GM18951 (cell line): ENCODE data around the gene BRINP1.

ENCODE experiments used
- POLR2A ChIP-seq: IDR thresholded peaks from 4 replicates; pipeline ENCODE4 v1.6.1; 2011; ENCODE audit warnings: mild to moderate bottlenecking; ENCODE audit not compliant: insufficient read length, insufficient read depth; ENCODE audit errors: extremely low read depth
- in situ Hi-C: fragments of 300-500 bp; cut with MboI; formaldehyde crosslinking; loops from one replicate; pipeline ENCODE4 v1.12.0; 2022; ENCODE audit warnings: low sequenced_read_pairs, mixed read lengths, inconsistent platforms; ENCODE audit not compliant: unreplicated experiment

The BRINP1 gene

DNA sequence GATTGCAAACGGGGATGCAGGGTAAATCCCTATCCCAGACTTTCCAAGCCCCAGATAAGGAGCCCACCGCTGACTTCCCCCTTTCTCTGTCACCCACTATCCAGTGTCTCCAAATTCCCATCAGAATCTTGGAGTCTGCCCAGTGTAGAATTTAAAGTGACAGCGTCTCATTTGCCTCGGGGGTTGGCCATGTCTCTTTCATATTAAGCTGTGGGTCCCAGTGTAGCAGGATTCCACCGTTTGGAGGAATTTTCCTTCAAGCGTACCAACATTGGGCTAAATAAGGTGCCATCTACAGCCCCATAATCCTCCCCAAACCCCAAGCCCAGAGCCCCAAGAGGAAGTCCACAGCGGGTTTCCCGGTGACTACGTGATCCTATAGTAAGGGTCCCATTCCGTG, 1.1 kb downstream of the BRINP1 start:
- in situ Hi-C loops = no loop called here
- no peak for TF ChIP-seq POLR2A

DNA sequence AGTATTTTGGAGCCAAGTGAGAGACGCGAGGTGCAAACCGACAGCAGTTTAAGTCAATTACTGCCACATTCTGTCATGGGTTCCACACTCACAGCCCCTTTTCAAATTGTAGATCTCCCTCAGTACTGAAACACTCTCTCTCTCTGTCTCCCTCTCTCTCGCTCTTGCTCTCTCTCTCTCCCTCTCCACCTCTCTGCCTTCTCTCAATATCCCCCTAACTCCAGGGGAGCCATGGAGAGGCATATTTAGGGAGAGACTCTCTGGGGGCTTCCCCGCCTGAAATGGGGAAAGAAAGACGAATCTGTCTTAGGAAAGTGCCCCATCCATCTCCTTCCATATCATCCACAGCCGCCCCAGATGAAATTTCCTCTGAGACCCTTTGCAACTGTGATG, 1.6 kb downstream of the BRINP1 start:
- no peak for TF ChIP-seq POLR2A
- in situ Hi-C loops = no loop called here

DNA sequence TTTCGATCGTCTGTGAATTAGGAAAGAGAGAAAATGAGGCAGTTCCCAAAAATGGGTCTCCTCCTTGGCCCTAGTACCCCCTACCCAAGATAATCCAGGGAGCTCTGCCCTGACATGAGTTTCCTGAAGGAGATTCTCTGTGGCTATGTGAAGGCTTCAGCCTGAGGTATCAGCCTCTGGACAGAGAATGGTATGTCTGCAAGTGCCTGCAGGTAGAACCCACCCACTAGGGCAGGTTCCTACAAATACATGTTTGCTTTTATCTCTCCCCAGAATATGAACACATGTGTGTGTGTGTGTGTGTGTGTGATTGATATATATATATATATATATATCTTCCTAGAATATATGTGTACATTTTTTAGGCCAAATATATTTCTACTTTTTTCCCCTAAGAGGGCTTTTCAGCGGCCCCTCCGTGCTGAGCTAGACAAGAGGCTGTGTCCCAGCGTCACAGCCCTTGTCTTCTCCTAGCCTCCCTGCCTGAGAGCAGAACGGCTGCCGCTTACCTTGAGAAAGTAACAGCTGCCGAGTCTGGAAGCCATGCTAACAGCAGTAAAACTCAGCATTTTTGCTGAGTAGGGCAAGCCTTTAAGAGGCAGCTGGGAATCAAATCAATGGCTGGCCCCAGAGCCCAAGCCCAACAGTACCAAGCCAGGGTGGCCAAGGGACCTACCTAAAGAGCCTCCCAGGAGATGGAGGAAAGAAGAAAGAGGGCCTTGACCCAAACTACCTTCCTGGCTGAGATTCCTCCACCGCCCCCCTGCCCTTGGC, 2.1 kb downstream of the BRINP1 start:
- in situ Hi-C loops = no loop called here
- TF ChIP-seq POLR2A = no peak

DNA sequence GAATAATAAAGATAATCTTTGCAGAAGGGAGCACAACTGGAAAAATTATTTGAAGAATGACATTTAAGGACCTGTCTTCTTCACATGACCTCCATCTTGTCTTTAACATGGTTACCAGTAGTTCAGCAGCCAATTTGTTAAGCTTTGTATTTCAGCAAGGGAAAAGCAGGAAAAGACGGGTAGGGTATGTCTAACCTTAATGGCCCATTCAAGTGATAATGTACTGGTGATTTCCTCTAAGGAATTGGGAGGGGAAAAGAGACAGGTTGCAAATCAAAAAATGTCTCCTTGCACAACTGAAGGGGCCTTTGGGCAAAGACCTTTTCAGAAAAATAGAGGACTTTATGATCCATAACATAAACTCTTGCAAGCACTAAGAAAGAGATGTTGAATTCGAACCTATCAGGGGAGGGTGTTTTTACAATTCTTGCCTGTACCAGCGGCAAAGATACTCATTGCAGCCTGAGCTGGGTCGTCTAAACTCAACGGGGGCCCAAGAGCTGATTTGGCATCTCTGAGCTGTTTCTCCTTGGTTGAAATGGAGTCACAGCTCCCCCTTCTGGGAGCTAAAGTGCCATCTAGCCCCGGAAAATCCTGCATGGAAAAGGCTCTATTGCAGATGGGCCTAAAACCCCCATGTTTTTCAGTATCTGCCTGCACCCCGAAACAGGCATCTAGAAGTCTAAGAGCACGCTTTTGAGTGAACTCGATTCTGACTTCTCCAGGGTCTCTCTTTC, 3.8 kb downstream of the BRINP1 start:
- in situ Hi-C loops = no loop called here

DNA sequence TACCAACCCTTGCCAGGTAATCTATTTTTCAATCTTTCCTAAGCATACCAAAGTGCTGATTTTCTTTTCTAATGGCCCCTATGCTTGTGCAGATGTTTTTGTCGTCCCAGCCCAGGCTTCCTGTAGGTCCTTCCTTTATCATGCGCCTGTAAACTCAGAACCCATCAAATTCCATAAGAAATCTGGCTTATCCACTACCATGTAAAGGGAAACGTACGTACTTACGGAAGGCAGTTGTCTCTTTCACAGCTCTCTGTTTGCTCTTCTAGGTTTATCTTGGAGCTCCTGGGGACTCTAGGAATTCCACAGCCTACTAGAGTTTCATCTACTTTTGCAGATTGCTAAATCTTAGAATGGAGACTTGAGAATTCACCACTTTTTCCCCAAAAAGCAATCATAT, 9.0 kb downstream of the BRINP1 start:
- TF ChIP-seq POLR2A = no peak
- in situ Hi-C loops = no loop called here

More for the DNA sequence above, 3.8 kb downstream of the BRINP1 start:
- no peak for TF ChIP-seq POLR2A

DNA sequence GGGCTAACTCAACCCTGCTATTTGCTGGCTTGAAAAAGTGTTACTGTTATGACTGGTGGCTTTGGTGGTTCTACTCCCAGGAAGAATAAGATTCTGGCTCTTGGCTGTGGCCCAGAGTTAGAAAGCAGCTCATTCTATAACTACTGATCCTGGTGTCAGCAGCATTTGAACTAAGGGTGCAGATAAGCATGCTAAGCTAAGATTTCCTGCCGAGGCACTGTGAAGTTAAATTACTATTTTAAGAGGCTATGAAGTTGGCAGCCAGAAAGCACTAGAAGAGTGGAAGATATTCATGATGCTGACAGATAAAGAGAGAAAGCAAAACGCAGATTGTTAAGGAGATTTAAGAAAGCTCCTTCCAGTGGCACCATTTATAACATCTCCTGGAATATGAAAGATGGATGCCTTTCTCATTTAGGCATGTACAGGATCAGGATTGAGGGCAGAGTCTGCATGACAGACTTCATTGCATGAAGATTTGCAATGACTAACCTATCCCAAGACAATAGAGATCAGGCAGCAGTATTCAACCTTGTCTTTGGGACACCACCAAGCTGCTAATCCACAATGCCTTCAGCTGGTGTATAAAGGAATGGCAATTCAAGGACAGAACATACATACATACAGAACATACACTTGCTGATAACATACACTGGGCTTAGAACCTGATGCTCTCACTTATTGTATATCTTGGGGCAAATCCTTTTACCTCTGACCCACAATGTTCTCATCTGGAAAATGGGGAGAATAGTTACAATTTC, 11.7 kb downstream of the BRINP1 start:
- no peak for TF ChIP-seq POLR2A
- in situ Hi-C loops = no loop called here

DNA sequence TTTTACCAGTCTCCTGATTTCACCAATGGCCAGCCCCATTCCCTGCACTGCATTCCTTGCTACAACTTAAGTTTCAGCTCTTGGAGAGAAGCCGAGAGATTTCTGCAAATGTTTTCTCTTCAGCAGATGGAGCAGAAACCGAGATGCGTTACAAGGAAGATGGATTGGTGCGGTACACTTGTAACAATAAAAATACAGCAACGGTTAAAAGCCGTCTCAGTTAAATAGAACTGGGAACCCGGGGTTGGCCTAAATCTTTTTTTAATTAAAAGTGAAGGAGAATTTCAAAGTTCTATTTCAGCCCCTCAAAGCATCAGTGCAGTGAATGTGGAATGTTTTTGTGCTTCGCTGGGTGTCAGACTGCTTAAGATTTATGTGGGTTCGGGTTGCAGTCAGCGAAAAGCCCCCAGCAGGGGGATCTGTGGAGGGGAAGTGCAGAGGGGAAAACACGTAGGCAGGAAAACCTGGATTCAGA, 19.8 kb downstream of the BRINP1 start:
- in situ Hi-C loops = no loop called here
- TF ChIP-seq POLR2A = no peak

DNA sequence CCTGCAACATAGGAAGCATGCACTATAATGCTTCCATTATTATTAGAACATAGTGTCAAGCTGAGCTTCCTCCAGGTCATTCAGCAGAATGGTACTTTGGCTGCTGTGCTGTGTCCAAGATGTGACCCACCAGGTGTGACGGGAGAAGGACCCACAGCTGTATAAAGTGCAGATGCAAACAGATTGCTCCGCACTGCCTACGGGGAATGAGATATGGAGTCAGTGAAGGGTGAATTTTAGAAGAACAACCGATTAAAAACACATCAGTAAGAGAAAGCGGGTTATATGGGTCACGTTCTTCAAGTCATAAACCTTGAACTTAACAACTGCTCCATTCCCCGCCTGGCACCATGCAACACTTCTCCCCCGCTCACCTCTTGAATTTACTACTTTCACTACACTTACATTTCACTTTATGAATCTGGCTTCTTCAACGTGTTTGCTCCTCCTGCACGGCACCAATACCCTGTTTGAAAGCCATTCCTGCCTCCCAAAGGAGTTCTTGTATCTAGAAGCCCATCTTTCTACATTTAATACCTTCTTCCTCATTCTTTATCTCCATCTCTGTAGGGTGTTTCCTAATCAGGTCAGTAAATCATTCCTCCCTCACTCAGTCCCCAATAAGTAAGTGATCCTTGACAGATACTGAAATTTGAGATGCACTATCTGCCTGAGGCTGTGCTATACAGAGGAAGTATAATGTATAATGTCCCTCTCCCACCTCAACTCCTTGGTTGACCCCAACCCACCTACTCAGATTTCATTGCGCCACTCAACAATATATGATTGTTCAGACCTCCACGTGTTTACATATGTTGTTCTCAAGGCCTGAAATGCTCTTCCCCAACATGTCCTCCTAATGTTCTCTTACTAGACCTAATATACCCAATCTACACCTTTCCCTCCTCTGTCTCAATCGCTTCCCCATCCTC, 25.9 kb downstream of the BRINP1 start:
- no peak for TF ChIP-seq POLR2A
- in situ Hi-C loops = no loop called here

DNA sequence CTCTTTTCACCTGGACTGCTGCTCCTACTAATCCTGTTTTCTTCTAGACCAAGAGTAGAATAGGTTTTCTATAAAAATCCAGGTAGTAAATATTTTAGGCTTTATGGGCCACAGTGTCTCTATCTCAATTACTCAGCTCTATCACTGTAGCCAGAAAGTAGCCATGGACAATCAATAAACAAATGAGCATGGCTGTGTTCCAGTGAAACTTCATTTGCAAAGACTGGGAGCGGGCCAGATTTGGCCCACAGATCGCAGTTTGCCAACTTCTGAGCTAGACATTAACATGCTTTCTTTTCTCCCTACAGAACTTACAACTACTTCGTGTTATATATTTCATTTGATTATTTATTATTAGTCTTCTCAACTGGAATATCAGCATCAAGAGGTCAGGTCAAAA, 30.2 kb downstream of the BRINP1 start:
- in situ Hi-C loops = no loop called here
- no peak for TF ChIP-seq POLR2A

DNA sequence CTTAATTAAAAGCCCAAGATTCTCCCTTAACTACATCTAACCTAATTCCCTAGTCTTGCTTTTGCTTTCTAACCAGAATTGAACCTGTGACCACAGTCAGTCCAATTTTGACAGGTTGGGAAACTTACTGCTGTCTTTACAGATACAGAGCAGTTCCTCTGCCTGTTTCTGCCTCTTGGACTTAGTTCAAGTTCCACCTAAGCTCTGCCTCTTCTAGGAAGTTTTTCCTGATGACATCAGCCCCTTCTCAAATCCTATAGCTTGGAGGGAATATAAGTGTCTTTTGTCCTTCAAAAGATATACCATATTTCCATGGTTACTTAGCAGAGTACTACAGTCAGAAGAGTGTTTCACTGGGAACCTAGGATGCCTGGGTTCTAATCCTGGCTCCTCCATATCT, 31.7 kb downstream of the BRINP1 start:
- TF ChIP-seq POLR2A = no peak
- in situ Hi-C loops = no loop called here

DNA sequence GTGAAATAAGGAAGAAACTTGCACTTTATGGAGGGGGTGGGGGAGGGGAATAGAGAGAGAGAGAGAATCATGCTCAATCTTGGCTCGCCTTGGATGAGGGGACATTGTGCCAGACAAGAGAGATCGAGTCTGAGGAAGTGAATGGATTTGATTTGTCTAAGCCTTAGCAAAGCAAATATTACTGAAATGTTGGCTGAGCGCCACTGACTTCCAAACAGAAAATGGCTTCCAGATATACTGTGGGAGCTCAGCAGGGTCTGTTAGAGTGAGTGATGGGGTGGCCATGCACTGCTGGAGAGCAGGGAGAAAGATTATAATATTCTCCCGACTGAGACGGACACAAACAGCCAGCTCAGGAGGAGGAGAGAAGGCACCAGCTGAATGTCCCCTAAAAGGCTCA, 34.5 kb downstream of the BRINP1 start:
- in situ Hi-C loops = no loop called here
- no peak for TF ChIP-seq POLR2A

DNA sequence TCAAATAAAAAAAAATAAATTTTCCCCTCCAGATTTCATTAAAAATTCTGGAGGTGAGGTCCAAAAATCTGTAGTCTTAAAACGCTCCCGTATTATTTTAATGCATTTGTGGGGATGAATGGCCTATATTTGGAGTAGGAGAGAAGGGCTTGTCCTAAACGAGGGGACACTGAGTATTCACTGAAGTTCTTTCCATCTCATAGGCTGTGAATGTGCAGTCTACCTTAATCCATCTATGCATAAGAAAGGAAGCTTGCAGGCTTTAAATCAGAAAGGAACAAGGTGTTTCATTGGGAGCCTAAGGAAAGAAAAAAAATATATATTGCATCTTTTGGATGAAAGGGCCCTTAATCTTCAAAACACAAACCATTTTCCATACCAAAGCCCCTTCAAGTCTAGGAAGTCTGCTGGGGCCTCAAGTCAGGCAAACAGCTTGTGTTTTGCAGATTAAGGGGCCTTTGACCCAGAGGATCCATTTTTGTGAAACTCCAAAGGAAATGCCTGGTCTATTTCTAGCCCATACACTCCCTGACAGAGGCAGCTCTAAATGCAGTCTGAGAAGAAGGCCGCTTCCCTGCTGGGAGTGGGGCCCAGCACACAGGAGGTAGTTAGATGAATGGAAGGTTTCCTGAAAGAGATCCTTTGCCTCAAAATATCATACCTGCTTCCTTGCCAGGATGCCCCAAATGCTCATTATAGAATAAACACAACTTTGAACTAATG, 35.6 kb downstream of the BRINP1 start:
- in situ Hi-C loops = no loop called here
- no peak for TF ChIP-seq POLR2A

DNA sequence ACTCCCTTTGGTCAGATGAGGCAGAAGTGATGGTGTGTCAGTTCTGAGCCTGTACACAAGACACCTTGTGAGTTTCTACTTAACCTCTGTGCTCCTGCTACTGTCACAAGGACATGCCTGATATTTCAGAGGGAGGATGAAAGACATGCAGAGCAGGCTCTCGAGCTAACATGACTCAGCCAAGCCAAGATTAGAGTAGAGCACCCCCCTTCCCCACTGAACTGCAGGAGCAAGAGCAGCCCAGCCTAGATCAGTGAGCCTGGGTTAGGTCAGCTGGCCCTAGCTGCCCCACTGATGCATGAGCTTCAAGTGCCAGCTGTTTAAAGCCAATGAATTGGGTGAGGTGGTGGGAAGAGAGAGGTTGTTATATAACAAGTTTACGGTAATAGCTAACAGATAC, 36.7 kb downstream of the BRINP1 start:
- in situ Hi-C loops = no loop called here

More for the DNA sequence above, 36.7 kb downstream of the BRINP1 start:
- no peak for TF ChIP-seq POLR2A
